Endothelial cell of hepatic sinusoid (primary cell): Measurements from ENCODE around the gene COL4A2.
"Not testable (repeated sequence)": the region's sequence is repeated elsewhere in the genome, so short reads cannot be mapped to it uniquely, and the experiment has no call there.

Experiments
- in situ Hi-C: cut with HindIII; loops from 2 replicates; pipeline ENCODE4 v1.10.0; 2017; ENCODE audit warnings: low sequenced_read_pairs

The COL4A2 gene

DNA sequence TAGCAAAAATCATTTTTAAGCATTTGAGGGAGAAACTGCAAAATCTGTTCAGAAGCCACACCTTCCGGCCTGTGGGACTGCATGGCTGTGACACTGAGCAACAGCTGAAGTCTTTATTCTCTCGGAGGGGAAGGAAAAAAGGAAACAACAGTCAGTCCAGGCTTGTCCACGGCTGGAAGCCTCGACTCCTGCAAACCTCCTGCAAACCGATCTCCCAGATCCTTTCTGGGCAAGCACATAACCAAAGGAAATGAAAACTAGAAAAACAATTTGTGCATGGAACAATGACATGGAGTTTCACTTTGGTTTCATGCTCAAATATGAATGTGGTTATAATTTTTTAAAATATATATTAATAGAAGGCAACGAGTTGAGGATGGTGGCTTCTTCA lies 1.1 kb upstream of the COL4A2 start:
- in situ Hi-C loops: no loop called here

DNA sequence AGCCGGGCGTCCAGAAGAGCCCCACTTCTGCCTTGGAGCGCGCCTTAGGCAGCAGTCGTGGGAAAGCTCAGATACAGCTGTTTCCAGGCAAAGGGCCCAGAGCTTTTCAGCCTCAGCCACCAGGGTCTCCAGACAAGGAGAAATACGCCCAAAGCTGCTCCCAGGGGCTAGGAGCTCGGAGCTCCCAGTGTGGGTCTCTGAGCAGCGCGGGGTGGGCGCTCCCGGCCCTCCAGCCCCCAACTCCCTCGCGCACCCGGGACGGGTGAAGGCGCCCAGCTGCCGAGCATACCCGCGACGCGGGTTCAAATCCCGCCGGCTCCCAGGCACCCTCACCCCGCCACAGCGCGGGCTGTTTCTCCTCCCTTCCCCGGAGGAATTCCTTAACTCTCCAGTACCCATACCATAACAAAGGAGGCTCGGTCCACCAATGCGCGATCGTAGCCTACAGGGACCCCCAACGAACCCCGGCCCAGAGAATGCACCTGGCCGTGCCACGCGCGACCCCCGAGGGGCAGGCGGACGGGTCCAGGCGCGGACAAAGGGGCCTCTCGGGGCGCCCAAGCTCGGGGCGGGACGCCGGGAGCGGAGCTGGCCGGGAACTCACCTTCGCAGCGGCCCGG lies 634 bp upstream of the COL4A2 start:
- in situ Hi-C loops: no loop called here

DNA sequence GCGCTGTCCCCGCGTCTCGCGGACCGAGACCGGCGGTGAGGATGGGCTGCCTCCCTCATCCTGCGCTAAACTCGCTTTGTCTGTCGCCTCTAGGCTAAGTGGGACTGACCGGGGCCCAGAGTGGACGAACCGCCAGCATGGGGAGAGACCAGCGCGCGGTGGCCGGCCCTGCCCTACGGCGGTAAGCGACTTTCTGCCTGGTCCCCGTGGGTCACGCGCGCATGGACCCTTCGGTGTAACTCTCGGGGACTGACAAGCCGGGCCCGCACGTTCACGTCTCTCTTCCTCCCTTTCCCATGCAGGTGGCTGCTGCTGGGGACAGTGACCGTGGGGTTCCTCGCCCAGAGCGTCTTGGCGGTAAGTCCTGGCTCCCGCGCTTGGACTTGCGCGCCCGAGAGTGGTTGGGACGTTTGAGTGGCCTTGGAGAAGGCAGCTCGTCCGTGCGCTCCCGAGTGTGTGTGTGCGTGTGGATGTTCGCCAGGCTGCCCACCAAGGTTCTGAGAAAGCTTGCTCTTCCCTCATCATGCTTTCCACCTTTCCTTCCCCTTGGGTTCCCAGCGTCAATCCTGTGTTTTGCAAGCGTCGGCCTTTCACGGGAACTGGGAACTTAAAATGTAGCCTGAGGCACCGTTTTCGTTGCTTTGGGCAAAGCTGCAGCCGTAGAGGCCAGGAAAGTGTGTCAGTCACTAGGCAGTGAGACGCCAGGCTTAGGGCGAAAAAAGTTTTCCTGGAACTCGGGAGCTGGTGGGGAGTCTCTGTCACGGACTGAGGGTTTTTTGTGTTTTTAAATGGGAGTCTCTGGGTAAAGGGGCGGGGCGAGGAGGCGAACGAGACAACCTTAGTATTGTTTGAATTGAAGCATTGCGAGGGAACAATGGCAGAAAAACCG lies 927 bp downstream of the COL4A2 start:
- in situ Hi-C loops: no loop called here

DNA sequence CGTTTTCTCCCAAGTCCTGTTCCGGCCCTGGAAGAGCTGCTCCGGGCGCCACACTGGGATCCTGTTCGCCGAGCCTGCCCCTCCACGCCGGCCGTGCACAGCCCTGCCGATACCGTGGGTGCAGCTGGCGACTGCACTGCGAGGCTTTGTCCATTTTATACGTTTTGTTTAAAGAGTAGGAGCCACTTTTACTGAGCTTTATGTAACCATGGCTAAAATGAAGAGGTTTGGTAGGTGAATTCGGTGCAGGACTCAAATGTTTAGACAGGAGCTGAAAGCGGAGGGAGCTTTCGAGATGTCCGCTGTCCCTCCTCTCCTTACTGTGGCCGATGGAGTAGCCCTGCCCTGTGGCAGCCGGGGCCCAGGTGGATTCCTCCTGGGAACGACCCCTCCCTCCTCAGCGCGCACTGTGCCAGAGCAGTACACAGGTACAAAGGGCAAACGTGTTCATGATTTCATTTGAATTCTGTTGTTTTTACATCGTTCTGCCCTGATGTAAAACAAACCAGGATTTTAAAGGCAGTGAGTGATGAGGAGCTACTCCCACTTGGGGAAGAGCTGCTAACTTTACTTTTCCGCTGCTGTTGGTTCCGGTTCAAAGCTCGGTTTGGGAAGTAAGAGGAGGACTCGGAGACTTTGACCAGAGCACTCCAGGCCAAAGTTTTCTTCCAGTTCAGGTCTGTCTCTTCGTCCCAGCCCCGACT lies 1.7 kb downstream of the COL4A2 start:
- in situ Hi-C loops: no loop called here

DNA sequence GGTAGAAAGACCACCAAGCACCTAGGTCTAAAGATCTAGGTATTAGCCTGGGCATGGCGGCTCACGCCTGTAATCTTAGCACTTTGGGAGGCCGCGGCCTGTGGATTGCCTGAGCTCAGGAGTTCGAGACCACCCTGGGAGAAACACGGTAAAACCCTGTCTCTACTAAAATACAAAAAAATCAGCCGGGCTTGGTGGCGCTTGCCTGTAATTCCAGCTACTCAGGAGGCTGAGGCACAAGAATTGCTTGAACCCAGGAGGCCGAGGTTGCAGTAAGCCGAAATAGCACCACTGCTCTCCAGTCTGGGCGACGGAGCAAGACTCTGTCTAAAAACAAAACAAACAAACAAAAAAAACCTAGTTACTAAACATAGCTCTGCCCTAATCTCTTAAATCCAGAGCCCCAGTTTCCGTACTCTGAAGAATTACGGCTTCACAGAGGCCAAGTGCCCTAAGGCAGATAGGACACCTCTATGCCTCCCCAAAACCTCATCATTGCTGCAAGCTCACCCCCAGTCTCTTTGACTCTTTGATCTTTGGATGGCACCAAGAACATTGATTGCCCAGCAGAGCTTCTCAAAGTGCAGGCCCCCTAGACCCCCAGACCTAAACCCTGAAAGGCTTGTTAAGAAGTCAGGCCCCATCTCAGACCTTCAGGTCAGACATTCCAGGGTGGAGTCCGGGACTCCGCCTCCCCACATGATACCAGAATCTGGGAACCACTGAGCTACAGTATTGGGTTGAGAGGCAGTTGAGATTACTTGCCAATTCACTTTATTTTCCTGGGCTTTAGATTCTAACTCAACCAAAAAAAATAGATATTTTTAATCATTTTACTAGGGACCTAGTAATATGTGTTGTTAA lies 2.8 kb downstream of the COL4A2 start:
- in situ Hi-C loops: no loop called here

DNA sequence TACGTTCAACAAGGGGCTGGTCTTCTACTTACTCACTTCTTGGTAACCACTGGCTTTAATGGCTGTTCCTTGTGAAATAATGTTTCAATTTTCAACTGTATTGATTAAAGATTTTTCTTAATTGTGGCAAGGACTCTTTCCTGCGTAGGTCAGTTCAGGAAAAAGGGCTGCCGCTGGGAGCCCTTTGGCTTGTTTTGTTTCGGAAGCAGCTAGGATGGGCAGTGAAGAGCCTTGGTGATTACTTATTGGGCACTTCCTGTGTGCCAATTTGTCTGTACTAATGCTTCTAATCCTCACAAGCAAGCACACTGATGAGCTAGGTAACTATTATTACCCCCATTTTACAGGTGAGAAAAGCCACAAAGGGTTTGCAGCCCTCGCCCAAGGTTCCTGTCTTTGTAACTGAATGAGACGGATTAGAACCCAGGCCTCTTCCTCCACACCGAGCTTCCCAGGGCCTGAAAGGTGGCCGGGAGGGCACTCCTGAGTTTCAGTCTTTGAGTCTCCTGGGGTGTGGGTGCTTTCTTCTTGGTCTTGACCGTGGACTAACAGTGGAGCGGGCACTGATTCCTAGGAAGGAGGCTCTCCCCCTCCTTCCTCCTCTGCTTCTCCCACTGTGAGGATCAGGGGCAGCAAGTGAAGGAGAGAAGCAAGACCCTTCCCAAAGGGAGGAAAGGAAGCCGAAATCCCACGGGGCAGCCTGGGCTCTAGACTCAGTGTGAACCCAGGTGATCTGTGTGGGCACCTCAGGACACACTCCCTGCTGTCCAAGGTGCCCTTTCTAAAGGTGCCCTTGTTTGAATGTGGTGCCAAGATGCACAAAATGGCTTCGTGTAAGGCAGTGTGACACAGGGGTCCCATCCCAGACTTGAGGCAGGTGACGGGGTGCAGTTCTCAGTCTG lies 3.7 kb downstream of the COL4A2 start:
- in situ Hi-C loops: no loop called here

DNA sequence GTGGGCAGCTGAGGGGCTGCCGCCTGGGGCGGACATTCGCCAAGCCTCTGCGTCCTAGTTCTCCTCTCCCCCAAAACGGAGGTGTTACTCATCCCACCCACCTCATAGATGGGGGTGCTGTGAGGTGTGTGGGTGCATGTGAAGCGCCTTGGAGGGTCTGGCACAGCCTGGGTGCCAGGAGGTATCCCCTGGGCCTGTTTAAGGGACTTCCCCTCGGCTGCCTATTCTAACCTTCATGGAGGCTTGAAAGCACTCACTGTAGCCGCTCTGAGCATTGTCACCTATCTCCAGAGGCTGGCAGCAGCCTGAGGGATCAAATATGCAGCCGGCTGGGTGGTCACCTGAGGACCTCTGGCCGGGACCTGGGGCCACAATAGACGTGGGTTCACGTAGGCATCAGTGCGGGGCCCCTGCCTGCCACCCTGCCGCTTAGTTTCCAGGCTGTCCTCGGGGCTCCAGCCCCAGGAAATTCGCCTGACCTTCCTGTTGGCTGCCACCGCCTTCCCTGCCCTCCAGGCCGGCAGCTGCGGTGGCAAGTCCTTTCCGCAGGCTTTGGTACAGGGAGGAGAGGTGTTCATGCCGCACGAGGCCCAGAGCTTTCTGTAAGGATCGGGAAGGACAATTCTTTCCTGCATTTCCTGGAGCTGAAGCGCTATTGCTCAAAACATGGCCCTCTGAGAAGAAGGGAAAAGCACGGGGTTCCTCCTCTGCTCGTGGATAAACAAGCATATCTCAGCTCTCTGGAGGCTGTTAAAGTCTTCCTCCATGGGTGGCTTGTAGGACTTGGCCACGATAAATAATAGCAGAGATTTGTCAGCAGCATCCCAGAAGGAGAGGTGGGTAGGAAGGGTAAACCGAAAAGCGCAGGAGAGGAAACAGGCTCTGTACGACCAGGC lies 4.6 kb downstream of the COL4A2 start:
- in situ Hi-C loops: no loop called here

DNA sequence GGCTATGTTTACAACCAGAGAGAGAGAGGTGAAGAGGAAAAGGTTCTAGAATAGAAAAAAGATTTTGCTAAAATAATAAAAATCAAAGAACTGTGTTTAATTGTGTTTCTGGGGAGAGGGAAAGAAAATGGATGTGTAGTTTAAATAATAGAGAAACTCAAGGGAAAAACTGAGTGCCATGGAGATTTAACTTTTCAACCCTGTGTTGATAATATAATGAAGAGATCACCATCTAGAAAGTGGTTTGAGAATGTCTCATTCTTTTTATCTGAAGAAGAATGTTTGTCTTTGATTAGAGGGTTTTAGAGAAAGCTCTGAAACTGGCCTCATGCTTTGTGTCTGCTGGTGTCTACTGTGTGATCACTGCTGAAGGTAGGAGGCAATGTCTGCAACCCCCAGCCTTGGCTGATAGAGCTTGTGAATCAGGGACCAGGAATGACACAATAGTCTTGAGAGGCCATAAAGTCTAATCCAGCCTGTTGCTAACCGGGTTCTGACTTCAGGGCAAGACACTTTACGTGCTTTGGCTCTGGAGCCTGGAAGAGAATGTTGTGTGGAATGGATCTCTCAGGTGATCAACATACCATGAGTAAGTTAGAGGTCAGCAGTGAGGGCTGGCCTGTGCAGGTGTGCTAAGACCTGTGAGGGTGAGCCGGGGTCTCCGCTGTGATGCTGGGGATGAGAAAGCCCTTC lies 5.4 kb downstream of the COL4A2 start:
- in situ Hi-C loops: no loop called here

DNA sequence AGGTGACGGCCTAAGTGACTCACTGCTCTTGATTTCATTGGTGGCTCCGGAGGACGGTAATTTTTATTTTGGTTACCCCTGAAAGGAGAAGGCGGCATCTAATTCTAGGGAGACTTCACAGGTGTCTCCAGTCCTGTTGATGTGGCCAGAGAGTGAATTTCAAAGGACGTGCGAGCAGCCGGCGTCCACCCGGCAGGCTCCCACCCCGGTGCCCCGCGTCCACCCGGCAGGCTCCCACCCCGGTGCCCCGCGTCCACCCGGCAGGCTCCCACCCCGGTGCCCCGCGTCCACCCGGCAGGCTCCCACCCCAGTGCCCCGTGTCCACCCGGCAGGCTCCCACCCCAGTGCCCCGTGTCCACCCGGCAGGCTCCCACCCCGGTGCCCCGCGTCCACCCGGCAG lies 6.2 kb downstream of the COL4A2 start:
- in situ Hi-C loops: not testable (repeated sequence)

DNA sequence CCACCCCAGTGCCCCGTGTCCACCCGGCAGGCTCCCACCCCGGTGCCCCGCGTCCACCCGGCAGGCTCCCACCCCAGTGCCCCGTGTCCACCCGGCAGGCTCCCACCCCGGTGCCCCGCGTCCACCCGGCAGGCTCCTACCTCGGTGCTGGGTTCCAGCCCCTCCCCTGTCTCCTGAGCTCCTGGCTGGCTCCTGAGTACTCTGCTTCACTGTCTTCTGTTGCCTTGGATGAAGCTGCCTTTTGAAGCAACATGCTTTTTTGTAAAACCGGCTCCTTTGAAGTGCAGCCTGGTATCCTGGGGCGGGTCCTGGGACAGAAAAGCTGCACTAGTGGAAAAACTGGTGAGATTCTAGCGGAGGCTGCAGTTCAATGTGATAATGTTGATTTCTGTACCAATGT lies 6.6 kb downstream of the COL4A2 start:
- in situ Hi-C loops: not testable (repeated sequence)

DNA sequence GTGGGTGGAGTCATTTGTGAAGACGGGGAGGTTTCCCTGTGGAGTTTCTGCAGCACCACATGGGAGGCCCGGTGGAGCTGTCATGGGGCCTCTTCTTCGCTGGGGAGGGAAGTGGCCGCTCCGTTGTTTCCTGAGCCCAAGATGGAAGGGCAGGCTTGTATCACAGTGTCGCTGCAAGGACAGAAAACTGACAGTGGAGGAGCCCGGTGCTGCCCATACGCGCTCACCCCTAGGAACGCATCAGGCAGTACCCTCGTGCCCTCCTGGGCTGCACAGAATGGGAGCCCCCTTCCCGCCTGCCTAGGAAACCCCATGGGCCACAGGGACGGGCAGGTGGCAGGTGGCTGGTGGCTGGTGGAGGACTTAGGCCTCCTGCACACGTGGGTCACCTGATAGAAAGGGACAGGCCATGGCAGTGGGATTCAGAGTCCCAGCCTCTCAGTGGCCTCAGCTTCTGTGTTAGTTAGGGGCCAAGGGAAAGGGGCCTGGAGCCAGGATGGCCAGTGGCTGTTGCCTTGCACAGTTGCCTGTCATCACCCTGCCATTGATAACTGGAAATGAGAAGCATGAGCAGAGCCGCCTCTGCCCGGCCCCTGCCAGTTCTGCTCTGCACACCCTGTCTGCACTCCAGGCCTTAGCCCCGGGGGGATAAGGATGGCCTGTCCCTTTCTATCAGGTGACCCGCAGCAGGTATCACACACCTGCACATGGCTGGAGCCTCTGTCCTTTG lies 7.6 kb downstream of the COL4A2 start:
- in situ Hi-C loops: no loop called here

DNA sequence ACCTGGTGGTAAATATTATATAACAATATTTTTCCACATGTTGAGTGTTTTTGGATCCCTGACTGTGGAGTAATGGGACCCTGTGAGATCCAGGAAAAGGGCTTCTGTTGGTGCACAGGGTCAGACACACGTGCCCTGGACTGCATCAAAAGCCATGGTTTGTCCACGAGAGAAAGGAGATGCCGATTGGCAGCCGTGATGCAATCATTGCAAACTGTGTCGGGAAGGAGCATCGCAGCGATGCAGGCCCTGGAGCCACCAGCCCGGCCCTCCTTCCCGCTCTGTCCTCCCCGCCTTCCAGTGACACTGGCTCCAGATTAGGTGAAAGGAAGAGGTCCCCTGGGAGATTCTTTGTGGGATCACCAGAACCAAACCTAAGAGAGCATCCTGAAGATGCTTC lies 9.1 kb downstream of the COL4A2 start:
- in situ Hi-C loops: no loop called here

DNA sequence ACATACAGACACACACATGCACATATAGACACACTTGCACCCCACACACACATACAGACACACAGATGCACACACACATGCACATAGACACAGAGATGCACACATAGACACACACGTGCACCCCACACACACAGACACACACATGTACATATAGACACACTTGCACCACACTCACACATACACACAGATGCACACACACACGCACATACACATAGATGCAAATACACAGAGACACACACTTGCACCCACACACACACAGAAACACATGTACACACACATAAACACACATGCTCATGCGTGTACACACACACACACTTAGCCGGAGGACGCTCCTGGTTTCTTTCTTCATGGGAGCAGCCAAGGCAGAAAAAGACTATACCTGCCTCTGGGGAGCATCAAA lies 10.0 kb downstream of the COL4A2 start:
- in situ Hi-C loops: no loop called here

DNA sequence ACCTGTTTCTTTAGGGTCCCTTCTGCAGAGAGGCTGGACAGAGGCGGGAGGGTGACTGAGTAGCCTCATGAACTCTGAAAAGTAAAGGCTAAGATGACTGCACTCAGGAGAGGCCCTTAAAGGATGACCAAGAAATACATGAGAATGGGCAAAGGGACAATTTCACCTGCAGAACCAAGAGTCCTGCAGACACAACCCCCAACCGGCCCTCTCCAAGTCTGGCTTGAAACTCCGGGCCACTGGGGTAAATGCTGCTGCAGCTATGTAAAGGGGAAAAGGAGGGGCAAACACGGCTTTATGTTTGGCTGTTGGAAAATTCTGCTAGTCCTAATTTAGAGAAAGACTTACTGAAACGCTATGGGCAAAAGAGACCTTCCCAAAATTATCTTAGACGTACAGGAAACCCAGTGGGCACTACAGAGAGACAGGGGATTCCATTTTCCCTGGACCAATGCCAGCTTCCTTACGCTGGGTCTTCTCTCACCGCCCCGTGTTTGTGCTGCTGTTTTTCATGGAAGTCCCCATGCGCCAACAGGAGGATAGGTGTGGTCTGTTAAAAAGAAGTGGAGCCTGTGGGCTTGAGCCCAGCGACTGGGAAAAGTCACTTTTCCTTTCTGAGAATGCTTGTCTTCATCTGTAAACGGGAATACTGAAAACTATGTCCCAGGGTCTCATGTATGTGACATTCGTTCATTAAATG lies 10.6 kb downstream of the COL4A2 start:
- in situ Hi-C loops: no loop called here

DNA sequence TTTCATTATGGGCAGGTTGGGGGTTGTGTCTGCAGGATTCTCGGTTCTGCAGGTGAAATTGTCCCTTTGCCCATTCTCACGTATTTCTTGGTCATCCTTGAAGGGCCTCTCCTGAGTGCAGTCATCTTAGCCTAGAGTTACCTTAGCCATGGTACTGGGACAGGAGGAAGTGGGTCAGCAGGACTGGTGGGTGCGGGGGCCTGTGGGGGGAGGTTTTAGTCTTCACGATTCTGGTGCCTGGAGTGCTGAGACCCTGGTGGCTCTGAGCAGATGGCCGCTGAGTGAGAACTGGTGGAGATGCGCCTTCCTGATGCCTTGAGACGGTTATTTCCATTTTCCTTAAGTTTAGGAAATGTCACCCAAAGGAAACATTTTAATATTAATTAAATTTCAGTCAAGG lies 11.8 kb downstream of the COL4A2 start:
- in situ Hi-C loops: no loop called here

DNA sequence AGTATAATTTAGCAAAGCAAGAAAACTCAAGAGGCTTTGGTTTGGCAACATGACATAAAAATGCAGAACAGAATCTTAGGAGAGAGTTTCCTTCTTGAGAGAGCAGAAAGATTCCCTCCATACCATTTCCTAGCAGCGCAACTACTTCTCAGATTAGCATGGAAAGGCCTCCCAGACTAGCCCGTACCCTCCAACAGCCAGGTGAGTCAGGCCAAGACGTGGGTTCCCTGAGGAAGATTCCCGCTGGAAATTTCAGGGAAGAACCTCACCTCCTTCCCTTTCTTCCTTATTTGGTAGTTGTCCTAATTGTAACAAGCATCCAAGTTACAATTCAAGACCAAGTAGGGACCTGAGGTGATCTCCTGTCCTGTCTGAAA lies 12.3 kb downstream of the COL4A2 start:
- in situ Hi-C loops: no loop called here
